Measurements from ENCODE around the gene MASP1.

DNA sequence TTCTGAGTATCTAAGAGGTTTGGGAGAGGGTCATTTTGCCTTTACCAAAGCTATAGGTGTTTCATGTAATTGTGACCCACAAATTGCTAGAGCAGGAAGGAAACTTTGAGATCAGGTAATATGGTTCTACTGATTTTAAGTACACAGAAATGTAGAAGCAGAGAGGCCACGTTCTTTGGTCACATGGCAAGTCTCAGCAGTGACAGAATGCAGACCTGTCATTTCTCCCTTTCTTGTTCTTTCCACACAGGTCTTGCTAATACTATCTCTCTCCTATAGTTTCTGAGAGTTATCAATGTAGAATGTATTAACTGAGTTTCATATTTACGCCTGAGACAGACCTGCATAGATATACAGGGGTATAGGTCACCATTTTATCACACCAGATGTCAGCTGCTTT lies 105.2 kb downstream of the MASP1 start:
- no peak for TF ChIP-seq POLR2A (IDR thresholded peaks at IDR 0.05)
- TF ChIP-seq CTCF (IDR thresholded peaks at IDR 0.05) = no peak
